ENCODE data around the gene CTTNBP2NL.
"Not testable (repeated sequence)": the region's sequence is repeated elsewhere in the genome, so short reads cannot be mapped to it uniquely, and the experiment has no call there.

CTTNBP2NL gene

DNA sequence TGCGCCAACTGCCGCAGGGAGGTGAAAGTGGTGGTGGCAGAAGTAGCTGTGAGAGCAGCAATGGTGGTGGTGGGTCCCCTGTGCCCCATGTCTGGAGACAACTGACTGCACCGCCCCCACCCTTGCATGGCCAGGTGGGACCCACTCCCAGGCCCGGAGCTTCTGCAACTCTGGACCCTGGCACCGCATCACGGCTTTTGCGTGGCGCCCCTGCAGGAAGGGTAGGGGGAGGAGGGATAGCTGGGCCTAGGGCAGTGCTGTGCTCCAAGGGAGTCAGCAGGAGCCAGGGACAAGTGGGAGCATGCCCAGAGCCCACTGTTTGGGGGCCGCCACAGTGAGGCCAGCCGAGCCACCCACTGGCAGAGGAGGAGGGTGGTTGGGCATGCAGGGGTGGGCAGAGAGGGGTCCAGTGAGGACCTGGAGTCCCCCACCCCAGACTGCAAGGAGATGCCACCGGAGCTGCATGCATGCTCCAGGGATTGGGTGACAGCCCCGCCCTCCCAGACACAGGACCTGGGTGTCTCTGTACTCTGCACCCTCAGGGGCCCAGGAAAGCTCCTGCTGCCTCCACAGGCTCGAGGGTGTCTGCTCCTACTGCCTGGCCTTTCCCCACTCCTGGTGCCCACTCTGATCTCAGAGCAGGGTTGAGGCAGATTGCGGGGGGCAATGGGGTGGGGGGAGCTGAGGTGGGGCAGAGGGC, 9.8 kb upstream of the CTTNBP2NL start:
- DNase-seq (ENCODE audit: low spot score) = no peak

DNA sequence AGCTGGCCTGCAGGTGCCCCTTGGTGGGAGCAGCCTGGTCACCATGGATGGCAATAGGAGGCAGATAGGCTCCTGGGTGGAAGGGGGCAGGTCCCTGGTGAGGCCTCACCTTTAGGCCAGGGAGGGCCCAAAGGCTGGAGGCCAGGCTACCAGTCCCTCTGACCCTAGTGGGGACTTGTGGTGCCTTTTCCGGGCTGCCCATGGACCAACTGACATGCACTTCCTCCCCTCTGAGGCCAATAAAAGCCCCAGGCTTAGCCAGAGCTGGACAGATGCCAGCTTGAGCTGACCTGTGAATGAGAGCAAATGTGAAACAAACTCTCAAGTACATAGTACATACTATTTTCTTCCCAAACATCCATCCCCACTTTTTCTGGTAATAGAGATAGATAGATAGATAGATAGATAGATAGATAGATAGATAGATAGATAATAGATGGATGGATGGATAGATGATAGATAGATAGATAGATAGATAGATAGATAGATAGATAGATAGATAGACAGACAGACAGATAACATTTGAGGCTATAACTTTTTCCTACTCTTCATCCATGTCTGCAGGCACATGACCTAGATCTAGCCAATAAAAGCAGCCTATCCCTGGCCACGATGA, 9.2 kb upstream of the CTTNBP2NL start:
- DNase-seq (ENCODE audit: low spot score) = no peak

DNA sequence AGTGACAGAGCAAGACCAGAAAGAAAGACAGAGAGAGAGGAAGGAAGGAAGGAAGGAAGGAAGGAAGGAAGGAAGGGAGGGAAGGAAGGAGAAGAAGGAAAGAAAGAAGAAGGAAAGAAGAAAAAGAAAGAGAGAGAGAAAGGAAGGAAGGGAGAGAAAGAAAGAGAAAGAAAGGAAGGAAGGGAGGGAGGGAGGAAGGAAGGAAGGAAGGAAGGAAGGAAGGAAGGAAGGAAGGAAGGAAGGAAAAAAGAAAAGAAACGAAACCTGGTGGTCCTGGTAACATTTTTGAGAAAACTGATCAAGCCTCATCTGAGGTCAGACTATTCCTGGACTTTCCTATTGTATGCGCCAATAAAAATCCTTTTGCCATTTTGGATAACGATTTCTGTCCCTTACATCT, 8.2 kb upstream of the CTTNBP2NL start:
- DNase-seq (ENCODE audit: low spot score) = no peak

DNA sequence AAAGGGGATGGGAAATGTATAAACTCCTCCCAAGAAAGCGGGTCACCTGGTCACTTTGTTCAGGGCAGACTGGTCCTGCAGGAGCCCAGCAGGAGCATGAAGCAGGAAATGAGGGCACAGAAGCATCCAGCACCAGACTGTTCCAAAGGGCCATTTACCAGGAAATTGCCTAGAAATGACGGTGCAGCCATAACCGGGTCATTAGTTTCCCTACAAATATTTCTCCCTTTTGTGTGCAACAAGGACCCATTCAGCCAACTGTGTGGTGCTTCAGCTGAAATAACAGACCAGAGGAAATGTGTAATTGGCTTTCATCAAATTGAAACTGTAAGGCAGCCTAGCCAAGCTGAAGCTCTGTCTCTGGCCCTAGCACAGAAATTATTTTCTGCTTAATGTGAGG, 7.6 kb upstream of the CTTNBP2NL start:
- no peak for DNase-seq (ENCODE audit: low spot score)

DNA sequence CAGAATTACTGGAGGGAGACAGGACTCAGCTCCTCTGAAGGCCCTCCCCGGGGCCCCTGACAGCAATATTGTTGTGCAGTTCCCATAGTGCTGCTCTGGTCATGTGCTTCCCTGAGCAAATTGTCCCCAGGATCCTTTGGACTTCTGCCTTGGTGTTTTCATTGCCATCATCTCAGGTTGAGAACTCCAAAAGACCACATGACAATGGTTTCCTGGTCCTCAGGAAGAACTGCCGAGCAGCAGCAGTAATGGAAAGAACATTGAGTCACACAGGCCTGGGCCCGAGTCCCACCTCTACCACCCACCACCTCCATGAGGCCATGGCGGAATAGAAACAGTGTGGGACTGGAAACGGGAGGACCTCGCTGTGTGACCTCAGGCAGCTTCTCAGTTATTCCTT, 6.3 kb upstream of the CTTNBP2NL start:
- no peak for DNase-seq (ENCODE audit: low spot score)

DNA sequence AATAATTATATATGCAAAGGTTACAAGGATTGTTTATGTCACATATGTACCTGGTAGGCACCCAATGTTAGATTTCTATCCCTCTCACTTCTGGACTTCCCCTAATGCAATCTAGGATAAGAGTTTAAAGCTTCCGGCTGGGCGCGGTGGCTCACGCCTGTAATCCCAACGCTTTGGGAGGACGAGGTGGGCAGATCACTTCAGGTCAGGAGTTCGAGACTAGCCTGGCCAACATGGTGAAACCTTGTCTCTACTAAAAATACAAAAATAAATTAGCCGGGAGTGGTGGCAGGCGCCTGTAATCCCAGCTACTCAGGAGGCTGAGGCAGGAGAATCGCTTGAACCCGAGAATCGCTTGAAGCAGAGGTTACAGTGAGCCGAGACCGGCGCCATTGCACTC, 5.7 kb upstream of the CTTNBP2NL start:
- DNase-seq (ENCODE audit: low spot score) = not testable (repeated sequence)

DNA sequence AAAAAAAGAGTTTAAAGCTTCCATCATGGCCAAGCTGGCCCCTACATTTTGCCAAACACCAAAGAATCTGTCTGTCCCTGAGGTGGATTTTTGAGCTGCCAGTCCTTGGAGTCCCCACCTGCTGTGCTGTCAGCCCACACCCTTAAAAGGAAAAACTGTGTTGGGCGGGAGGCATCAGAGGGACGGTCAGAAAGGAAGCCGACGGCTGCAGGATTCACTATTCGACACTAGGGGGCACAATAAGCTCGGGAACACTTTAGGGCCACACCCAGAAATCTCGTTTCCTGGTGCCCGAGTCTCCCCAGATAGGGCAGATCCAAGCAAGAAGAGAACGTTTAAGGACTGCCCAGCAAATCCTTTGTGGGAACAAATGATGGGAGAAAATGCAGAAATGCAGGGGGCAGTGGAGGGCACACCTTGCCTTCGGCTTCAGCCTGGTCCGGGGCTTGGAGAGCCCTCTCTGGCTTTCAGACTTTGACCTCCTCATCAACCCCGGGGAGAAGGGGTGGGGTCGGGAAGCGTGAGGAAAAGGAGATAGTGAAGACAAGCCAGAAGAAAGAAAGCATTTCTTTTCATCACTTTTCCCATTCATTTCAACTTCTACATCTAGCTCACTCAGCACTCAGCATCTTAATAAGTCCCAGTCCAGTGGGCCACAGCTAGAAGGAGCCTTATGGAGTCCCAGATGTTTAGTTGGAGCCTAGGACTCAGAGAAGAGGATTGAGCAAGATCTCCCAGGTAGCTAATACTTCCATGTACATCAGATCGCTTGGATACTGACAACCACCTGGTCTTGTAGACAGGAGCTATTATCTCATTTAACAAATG, 5.0 kb upstream of the CTTNBP2NL start:
- DNase-seq (ENCODE audit: low spot score) = peak; percentile 87

DNA sequence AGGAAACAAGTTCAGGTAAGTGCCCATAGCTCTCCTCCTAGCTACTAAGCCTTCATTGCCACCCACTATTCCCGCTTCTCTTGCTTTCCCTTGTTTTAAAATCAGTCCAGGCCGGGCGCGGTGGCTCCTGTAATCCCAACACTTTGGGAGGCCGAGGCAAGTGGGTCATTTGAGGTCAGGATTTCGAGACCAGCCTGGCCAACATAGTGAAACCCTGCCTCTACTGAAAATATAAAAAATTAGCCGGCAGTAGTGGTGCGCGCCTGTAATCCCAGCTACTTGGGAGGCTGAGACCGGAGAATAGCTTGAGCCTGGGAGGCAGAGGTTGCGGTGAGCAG, 4.4 kb upstream of the CTTNBP2NL start:
- no peak for DNase-seq (ENCODE audit: low spot score)

DNA sequence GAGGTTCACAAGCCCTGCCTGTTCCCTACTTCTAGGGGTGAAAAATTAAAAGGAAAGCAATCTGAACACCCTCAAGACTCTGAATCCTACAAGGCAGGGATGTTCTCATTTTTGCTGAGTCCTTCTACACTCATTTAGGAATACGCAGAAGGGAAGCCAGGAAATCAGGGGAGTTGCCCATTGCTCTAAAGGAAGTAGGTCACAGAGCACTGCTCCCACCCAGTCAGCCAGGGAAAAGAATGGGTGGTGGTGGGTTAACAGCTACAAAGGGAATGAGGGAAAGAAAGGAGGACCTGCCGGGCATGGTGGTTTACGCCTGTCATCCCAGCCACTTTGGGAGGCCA, 2.4 kb upstream of the CTTNBP2NL start:
- DNase-seq (ENCODE audit: low spot score) = no peak

DNA sequence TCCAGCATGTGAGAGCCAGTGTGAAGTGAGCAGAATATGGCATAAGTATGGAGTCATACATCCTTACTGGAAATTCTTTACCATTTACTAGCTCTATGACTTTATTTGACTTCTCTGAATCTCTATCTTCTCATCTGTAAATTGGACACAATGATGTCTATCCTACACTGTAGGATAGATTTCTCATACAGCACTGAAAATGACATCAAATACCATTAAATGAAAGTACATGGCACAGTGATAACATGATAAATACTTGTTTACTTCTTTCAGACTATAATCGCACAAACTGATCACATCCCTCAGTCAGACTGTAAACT, 1.3 kb upstream of the CTTNBP2NL start:
- no peak for DNase-seq (ENCODE audit: low spot score)

DNA sequence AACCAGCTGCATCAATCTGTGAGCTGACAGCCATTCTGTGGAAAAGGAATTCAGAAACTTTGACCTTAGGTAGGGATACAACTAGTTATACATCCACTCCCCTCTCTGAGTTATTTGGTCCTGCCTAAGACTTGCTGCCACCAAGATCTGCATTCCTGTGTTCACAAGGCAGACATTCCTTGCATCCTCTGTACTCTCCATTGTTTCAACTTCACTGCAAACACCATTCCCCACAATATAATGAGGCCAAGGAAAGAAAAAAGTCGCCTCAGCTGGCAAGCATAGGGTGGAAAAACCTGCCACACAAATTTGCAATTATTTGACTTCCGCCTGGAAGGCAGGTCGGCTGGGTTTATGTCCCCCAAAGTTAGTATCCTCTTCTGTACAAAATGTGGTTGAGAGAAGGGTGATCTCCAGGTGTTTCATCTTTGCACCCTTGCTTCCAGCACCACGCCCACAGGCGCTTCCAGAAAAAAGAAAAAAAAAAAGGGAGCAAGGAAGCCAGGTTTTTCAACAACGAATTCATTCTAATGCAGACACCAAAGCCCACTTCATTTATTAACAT, 676 bp upstream of the CTTNBP2NL start:
- DNase-seq (ENCODE audit: low spot score) = no peak

DNA sequence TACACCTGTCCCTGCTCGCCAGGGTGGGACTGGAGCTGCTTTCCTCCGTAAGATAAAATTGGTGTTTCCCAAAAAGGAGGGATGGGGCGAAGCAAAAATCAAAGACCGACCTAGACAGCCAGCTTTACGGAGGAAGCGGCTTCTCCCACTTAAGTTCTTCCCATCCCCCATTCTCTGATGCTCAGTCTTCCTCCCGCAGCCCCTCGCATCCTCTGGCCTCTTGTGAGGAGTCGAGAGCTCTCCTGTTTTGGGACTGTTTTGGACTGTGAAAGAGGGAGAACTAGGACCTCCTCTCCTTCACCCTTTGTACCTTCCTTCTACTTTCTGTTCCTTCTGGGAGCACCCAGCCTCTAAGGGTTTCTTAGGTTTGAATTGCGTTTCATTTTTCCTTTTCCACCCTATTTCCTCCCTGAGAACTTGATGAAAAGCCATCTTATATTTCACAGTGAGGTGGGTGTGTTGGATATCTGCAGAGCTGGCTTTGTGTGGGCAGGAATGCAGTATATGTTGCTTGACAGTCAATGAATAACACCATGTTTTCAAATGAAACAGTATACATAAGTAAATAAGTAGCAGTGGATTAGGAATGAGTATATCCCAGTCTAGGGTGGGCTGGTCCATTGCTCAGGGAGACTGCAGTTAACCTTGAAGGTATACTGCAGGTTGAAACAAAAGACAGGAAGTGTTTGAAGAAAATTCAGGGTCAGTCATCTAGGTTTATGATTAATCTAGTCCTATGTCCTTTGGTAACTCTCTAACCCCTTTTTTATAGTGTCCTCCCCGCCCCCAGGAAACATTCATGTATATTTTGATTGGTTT, 848 bp downstream of the CTTNBP2NL start:
- no peak for DNase-seq (ENCODE audit: low spot score)

DNA sequence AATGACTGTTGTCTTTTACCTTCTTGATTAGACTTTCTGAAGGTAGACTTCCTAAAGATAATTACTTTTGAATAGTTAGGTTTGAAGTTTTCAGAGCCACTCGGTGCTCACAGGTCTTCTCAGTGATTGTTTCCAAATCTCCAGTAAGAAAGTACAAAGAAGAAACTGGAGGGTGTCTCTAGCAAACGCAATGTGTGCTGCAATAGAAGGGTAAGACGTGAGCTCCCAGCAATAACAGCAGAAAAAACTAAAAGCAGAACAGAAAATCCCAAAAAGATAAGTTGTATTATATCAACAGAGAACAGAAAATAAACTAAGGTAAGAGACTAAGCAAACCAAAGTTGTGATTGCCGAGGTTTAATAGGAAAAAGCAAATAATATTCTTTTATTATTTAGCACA, 1.8 kb downstream of the CTTNBP2NL start:
- no peak for DNase-seq (ENCODE audit: low spot score)

DNA sequence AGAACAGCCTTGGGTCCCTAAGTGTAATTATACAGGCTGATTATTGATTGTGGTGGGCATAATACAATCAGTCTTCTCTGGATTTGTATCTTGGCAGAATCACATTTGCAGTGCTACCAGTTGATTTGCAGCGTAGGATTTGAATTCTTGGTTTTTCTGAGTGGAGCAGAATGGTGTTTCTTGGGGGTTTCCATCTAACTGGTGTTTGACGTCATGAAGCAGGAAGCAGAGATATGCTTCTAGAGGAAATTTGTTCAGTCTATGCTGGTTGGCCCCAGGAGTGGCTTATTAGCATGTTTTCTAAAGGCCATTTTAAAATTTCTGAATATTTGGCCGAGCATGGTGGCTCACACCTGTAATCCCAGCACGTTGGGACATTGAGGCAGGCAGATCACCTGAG, 3.4 kb downstream of the CTTNBP2NL start:
- no peak for DNase-seq (ENCODE audit: low spot score)

DNA sequence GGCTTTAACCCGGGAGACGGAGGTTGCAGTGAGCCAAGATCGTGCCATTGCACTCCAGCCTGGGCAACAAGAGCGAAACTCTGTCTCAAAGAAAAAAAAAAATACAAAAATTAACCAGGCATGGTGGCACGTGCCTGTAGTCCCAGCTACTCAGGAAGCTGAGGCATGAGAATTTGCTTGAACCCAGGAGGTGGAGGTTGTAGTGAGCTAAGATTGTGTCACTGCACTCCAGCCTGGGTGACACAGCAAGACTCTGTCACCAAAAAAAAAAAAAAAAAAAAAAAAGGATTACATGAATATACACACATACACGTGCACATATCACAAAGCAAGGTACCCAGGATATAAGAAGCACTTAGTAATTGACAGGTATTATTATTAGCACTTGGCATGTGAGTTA, 4.7 kb downstream of the CTTNBP2NL start:
- not testable (repeated sequence) for DNase-seq (ENCODE audit: low spot score)

DNA sequence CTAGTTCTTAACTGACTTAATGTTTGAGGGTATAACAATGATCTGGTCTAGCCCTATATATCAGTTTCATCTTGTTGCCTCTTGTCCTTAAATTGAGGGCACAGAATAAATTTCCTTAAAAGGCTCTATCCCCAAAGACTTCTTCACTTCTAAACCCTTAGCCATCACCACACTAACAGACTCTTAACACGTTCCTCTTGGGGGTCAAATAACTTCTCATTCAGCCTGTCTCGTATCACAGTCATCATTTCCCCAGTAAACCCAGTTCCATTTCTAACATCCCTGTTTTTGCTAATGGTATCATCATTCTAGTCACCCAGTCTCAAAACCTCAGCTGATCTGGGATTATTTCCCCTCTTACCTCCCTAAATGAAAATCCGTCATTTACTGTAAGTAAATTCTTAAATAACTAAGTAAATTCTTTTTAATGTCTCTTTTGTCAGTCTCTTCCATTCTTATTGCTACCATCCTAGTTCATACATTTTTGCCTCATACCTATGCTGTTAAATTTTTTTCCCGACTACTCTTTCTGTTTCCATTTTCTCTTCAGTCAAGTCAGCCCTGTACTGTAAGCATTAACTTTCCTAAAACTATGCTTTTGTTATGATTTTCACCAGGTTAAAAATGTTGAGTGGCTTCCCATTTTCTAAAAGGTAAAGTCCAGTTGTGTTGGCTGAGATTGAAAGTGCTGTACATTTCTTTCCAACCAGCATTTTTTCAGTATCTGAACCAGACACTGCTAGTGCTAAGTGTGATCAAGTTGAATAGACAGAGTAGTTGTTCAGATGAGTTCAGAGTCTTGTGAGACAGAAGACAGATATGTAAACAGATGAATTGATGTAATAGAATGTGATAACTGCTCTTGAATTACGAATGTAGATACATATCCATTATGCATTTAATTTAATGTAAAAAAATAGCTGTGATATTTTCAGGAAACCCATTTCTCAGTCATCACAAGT, 6.9 kb downstream of the CTTNBP2NL start:
- no peak for DNase-seq (ENCODE audit: low spot score)

DNA sequence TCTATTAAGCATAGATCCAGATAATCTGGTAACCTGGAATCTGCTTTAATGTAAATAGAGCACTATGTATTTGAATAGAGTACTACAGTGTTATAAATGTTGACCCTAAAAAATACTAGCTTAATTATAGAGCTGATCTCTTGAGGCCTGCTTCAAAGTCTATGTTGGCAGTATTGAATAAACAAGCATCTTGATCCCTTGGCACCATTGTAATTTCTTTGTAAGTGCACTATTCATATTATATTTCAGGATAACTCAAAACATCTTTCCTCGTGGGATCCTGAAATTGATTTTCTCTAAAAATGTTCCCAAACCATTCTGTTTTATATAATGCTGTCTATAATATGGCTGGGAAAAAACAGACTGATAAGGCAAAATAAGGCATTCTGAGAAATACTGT, 10.8 kb downstream of the CTTNBP2NL start:
- no peak for DNase-seq (ENCODE audit: low spot score)

DNA sequence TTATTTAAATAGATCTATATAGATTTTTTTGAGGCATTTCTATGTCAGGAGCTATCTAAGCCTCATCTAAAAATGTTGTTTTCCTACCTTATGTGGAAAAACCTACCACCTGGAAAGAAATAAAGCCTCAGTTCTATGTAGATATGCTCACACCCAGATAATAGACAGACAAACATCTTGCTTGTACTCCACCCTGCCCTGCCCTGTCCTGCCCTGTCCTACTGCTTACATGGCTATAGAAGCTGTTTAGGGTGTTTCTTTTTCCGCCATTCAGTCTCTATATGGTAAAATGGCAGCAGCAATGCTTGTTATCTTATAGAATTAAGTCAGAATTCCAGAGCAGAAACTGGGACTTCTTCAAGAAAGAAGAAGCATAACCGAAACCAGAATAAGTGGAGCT, 13.4 kb downstream of the CTTNBP2NL start:
- no peak for DNase-seq (ENCODE audit: low spot score)

DNA sequence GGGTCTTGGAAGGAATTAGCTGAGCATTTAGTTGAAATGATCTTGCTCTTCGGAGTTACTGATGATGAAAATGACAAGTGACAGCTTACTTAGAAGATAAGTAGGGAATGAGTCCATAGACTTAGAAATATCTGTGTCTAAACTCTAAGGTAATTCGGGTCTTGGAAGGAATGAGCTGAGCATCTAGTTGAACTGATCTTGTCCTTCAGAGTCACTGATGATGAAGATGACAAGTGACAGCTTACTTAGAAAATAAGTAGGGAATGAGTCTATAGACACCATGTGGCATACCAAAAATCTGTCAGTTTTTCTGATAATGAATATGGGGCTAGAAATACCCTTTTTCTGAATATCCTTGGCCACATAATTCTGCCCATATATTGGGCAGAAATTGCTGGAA, 14.7 kb downstream of the CTTNBP2NL start:
- DNase-seq (ENCODE audit: low spot score) = no peak

DNA sequence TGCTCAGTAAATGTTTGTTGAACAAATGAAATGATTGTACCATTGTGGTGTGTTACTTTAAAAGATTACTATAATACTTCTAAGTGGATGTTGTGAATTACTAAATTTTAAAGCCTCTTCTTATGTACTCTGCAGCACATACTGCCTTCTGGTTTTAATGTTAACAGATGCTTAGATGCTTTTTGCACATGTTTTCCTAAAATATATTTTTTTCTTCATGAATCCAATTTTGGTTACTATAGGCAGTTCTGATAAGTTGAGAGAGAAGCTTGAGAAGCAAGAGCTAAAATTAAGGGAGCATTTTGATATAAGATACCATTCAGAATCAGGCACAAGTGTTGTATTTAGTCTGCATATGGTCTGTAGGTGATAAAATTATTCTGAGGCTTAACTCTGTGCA, 21.3 kb downstream of the CTTNBP2NL start:
- DNase-seq (ENCODE audit: low spot score) = no peak
